GM19455 (cell line): ENCODE results near the gene INSRR.

Source experiments
- ATAC-seq: cut with Tn5 transposase; IDR thresholded peaks from one replicate; pipeline ENCODE4 v1.9.1; 2021; ENCODE audit not compliant: unreplicated experiment

The INSRR gene

GRCh38 chr1:156858959-156859522, at the start of gene INSRR:
Gene INSRR (minus strand): TSS chr1:156859117. CDS start chr1:156858621, 496 bp downstream.
- ATAC-seq: no peak

- ATAC-seq: no peak
Observed at GRCh38 chr1:156908541-156908940, 49.6 kb upstream of the INSRR start.

GRCh38 chr1:156906206-156906906, 47.4 kb upstream of the INSRR start:
- ATAC-seq: no peak

GRCh38 chr1:156905651-156906050, 46.7 kb upstream of the INSRR start:
- ATAC-seq: no peak

GRCh38 chr1:156905176-156905575, 46.3 kb upstream of the INSRR start:
- ATAC-seq: no peak

- ATAC-seq: no peak
Observed at GRCh38 chr1:156904187-156904959, 45.5 kb upstream of the INSRR start.

GRCh38 chr1:156903328-156904091, 44.6 kb upstream of the INSRR start:
- ATAC-seq: no peak

- ATAC-seq: no peak
Observed at GRCh38 chr1:156901966-156902915, 43.3 kb upstream of the INSRR start.

- ATAC-seq: no peak
Observed at GRCh38 chr1:156901590-156901900, 42.6 kb upstream of the INSRR start.

- no peak for ATAC-seq
Observed at GRCh38 chr1:156900896-156901589, 42.1 kb upstream of the INSRR start.

GRCh38 chr1:156899956-156900718, 41.2 kb upstream of the INSRR start:
- ATAC-seq: no peak

- no peak for ATAC-seq
Observed at GRCh38 chr1:156898971-156899664, 40.2 kb upstream of the INSRR start.

- no peak for ATAC-seq
Observed at GRCh38 chr1:156898161-156898566, 39.2 kb upstream of the INSRR start.

- no peak for ATAC-seq
Observed at GRCh38 chr1:156897078-156897825, 38.3 kb upstream of the INSRR start.

- no peak for ATAC-seq
Observed at GRCh38 chr1:156896490-156897033, 37.6 kb upstream of the INSRR start.

- ATAC-seq: no peak
Observed at GRCh38 chr1:156895927-156896326, 37.0 kb upstream of the INSRR start.

- ATAC-seq: no peak
Observed at GRCh38 chr1:156895455-156895812, 36.5 kb upstream of the INSRR start.
